Activated CD8-positive, alpha-beta T cell treated with anti-CD3 and anti-CD28 coated beads for 36 hours (primary cell): Measurements from ENCODE around the gene CENPX. TPM values are rescaled to one million over a fixed set of nuclear protein-coding genes. Genes with fewer than 3 reads are reported as not detected.

ENCODE experiments used
- ATAC-seq: fragments of 200-7000 bp; cut with Tn5 transposase; one replicate; pipeline ENCODE4 v1.10.0; 2021; ENCODE audit warnings: mild to moderate bottlenecking, moderate library complexity
- CTCF ChIA-PET: fragments of 350-600 bp; sonication (Branson Sonifier 250); formaldehyde crosslinking; loops from one replicate; lab custom pipeline; 2021; ENCODE audit warnings: antibody characterized with exemption; lab: Charles Lee
- POLR2A ChIA-PET: fragments of 350-600 bp; sonication (Branson Sonifier 250); formaldehyde crosslinking; loops from one replicate; lab custom pipeline; 2021; ENCODE audit warnings: antibody characterized with exemption; lab: Charles Lee
- DNase-seq: peaks from one replicate; pipeline ENCODE4 v3.0.0-alpha.2; 2020
- H3K27ac Mint-ChIP-seq: one replicate; pipeline ENCODE4 v1.8.0; 2021; ENCODE audit warnings: mild to moderate bottlenecking, mixed read lengths
- H3K27me3 Mint-ChIP-seq: one replicate; pipeline ENCODE4 v1.8.0; 2021; ENCODE audit warnings: mixed read lengths
- H3K36me3 Mint-ChIP-seq: one replicate; pipeline ENCODE4 v1.8.0; 2021; ENCODE audit warnings: low read depth, mixed read lengths
- H3K4me1 Mint-ChIP-seq: one replicate; pipeline ENCODE4 v1.8.0; 2021; ENCODE audit warnings: low read depth, mixed read lengths
- H3K4me3 Mint-ChIP-seq: one replicate; pipeline ENCODE4 v1.8.0; 2021; ENCODE audit warnings: mild to moderate bottlenecking, moderate library complexity, mixed read lengths
- H3K9me3 Mint-ChIP-seq: one replicate; pipeline ENCODE4 v1.8.0; 2021; ENCODE audit warnings: mixed read lengths
- intact Hi-C: fragments of 100-400 bp; cut with micrococcal nuclease; formaldehyde crosslinking; loops from one replicate; pipeline ENCODE4 v1.10.0; 2022
- total RNA-seq, 2 experiments: library from RNA; stranded (reverse); gene quantifications; one replicate each; pipeline ENCODE4 v1.2.3, GENCODE V29; 2021
- TF ChIP-seq, protein P1 (sequence below): fragments of 200-600 bp; IDR thresholded peaks from one replicate; pipeline ENCODE4 v1.8.0; 2022; ENCODE audit warnings: antibody characterized with exemption, mild to moderate bottlenecking

Gene CENPX
- total RNA-seq, 2 experiments from 2014 or later, result 88.7 to 98.1 TPM

DNA sequence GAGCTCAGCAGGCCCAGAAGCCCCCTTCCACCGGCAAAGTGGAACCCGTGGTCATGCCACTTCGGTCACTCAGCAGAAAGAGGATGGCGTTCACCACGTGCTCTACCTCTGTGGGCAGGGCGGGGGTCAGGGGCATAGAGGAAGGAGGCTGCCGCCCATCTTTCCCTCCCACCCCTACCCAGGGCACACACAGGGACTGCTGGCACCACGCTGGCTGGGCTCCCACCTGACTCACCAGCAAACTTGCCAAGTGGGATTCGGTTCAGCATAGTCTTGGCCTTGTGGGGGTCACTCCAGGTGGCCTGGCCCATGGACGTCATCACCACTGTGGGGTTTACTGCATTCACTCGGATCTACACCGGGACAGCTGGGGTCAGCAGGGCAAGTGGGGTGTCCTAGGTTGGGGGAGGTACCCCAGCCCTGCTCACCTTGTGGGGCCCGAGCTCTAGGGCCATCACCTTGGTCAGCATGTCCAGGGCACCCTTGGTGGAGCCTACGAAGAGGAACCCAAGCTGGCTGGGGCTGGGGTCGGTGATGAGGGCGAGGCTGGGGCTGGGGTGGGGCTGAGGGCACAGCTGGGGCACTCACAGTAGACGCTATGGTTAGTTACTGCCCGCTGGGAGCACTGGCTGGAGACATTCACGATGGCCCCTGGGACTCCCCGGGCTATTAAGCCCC, 13.4 kb upstream of the CENPX start:
- ChIA-PET CTCF (interaction anchor here (1.3 to 4.5 kb wide), 3 partner anchors 15 to 118 kb away, joined by 3 to 40 read pairs (median 7); partner anchors contain the start of genes CENPX and LRRC45), POLR2A (interaction anchor here (0.5 to 2.1 kb wide), 10 partner anchors 10 to 196 kb away, joined by 3 to 6 read pairs (median 3); partner anchors contain the start of genes CENPX and LRRC45)
- Mint-ChIP-seq H3K36me3 (peaks cover 6% of the 10 kb centered on the region), H3K27ac (no peak overlapping the region), H3K4me1 (peaks cover 15% of the 10 kb centered on the region), H3K27me3 (no peaks in the 10 kb centered on the region), H3K9me3 (no peaks in the 10 kb centered on the region), H3K4me3 (peak overlapping the region; percentile 68)
- TF ChIP-seq, protein P1, sequence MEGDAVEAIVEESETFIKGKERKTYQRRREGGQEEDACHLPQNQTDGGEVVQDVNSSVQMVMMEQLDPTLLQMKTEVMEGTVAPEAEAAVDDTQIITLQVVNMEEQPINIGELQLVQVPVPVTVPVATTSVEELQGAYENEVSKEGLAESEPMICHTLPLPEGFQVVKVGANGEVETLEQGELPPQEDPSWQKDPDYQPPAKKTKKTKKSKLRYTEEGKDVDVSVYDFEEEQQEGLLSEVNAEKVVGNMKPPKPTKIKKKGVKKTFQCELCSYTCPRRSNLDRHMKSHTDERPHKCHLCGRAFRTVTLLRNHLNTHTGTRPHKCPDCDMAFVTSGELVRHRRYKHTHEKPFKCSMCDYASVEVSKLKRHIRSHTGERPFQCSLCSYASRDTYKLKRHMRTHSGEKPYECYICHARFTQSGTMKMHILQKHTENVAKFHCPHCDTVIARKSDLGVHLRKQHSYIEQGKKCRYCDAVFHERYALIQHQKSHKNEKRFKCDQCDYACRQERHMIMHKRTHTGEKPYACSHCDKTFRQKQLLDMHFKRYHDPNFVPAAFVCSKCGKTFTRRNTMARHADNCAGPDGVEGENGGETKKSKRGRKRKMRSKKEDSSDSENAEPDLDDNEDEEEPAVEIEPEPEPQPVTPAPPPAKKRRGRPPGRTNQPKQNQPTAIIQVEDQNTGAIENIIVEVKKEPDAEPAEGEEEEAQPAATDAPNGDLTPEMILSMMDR, result no peak
- no peak for ATAC-seq
- DNase-seq, result no peak
- intact Hi-C loops, result no loop called here

DNA sequence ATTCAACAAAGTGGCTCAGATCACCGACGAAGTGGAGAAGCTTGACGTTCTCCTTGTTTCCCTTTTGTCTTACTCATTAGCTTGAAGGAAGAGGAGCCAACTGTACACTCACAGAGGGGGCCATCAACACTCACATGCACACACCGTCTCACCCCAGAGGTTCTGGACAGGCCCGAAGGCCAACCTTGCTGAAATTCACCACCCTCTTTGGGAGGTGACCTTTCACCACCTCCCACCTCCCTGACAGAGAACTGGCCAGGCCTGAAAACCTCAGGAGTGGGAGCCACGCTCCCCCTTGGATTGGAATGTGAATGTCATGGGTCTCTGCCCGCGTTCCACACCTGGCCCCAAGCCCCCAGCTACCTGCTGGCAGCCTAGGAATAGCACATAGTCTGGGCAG, 12.8 kb upstream of the CENPX start:
- no peak for ATAC-seq
- H3K4me3 Mint-ChIP-seq, result peak overlapping the region; percentile 57
- H3K36me3 Mint-ChIP-seq, result peaks cover 6% of the 10 kb centered on the region
- POLR2A ChIA-PET, result interaction anchor here (1.0 to 2.1 kb wide), 6 partner anchors 10 to 166 kb away, joined by 3 to 6 read pairs (median 4); partner anchors contain the start of genes CENPX and LRRC45
- no peak overlapping the region for H3K27ac Mint-ChIP-seq
- intact Hi-C loops, result no loop called here
- H3K4me1 Mint-ChIP-seq, result peaks cover 16% of the 10 kb centered on the region
- no peaks in the 10 kb centered on the region for H3K9me3 Mint-ChIP-seq
- DNase-seq, result no peak
- TF ChIP-seq, protein P1, result no peak
- H3K27me3 Mint-ChIP-seq, result no peaks in the 10 kb centered on the region
- CTCF ChIA-PET, result interaction anchor here (1.3 to 4.5 kb wide), 3 partner anchors 14 to 76 kb away, joined by 3 to 40 read pairs (median 7); partner anchors contain the start of genes CENPX and LRRC45

DNA sequence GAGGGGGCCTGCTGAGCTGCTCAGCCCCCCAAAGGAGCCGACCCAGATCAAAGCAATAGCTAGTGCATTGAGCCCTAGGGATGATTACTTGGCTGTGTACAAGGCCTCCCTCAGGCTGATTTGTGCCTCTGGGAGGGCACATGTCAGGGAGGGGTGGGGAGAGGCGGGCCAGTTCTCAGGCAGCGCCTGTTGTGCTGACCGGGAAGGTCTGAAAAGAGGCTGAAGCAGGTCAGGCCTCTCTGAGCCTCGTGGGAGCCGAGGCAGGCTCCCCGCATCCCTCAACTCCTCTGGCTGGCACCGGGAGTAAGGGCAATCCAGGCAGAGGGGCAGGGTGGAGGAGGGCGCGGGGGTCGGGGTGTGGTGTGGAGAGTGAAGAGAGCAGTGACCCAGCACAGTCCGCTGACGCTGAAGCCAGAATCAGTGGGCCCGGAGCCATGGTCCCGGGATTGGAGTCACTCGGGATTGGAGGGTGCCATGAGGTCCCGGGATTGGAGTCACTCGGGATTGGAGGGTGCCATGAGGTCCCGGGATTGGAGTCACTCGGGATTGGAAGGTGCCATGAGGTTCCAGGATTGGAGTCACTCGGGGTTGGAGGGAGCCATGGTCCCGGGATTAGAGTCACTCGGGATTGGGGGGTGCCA, 11.8 kb upstream of the CENPX start:
- Mint-ChIP-seq H3K36me3 (peaks cover 6% of the 10 kb centered on the region), H3K4me1 (peaks cover 22% of the 10 kb centered on the region), H3K27ac (no peak overlapping the region), H3K9me3 (no peaks in the 10 kb centered on the region), H3K27me3 (no peaks in the 10 kb centered on the region), H3K4me3 (no peak overlapping the region)
- POLR2A ChIA-PET, result interaction anchor here (0.6 to 2.1 kb wide), 5 partner anchors 9 to 167 kb away, joined by 3 to 6 read pairs (median 4); partner anchors contain the start of genes CENPX and LRRC45
- CTCF ChIA-PET, result interaction anchor here (1.3 to 4.5 kb wide), 3 partner anchors 13 to 75 kb away, joined by 3 to 40 read pairs (median 7); partner anchors contain the start of genes CENPX and LRRC45
- ATAC-seq (no peak), DNase-seq (no peak)
- intact Hi-C loops, result no loop called here
- TF ChIP-seq, protein P1, result no peak

DNA sequence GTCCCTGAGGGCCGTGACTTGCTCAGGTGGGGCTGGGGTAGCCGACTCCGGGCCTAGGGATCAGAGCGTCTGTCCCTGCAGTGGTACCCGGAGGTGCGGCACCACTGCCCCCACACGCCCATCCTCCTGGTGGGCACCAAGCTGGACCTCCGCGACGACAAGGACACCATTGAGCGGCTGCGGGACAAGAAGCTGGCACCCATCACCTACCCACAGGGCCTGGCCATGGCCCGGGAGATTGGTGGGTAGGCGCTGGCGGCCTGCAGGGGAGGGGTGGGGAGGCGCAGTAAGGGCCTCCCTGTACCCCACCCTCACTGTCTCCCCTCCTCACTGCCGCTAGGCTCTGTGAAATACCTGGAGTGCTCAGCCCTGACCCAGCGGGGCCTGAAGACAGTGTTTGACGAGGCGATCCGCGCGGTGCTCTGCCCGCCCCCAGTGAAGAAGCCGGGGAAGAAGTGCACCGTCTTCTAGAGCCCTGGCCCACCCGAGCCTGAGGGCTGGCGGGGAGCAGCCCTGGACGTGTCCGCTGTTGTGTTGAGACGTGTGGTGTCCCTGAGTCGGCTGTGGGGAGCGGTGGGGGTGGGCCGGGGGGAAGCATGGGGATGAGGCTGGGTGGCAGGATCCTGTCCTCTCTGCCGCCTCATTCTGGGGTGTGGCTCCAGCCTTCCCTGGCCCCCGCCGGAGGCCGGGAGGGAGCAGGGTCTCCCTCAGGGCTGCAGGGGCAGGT, 10.8 kb upstream of the CENPX start:
- ChIA-PET CTCF (interaction anchor here (0.8 to 1.1 kb wide), 2 partner anchors 11 to 74 kb away, joined by 3 to 4 read pairs; partner anchors contain the start of genes CENPX and LRRC45), POLR2A (interaction anchor here (1.0 kb wide), 1 partner anchor 88 kb away, joined by 3 read pairs; no protein-coding TSS in a partner anchor)
- Mint-ChIP-seq H3K27me3 (no peaks in the 10 kb centered on the region), H3K9me3 (no peaks in the 10 kb centered on the region), H3K36me3 (peaks cover 6% of the 10 kb centered on the region), H3K4me1 (peaks cover 18% of the 10 kb centered on the region), H3K4me3 (no peak overlapping the region), H3K27ac (no peak overlapping the region)
- intact Hi-C loops, result no loop called here
- DNase-seq (no peak), ATAC-seq (no peak)
- TF ChIP-seq, protein P1, result no peak
